Endothelial cell of umbilical vein (primary cell): Measurements from ENCODE around the gene PSMB3. TPM values are rescaled to one million over a fixed set of nuclear protein-coding genes. Genes with fewer than 3 reads are reported as not detected.
A peak's percentile ranks its signal among the peaks of the same experiment; 100 is the strongest.

ENCODE experiments used
- BruUV-seq: library from RNA; stranded (reverse); fragments of 400-500 nt; replicated peaks from 2 replicates; lab custom pipeline; 2021; lab: Mats Ljungman, UMichigan
- CTCF ChIA-PET: fragments of 300-600, 350-600 bp; sonication (Branson Sonifier 250); formaldehyde crosslinking; loops from one replicate; lab custom pipeline; 2021; ENCODE audit warnings: antibody characterized with exemption, inconsistent platforms; lab: Charles Lee
- POLR2A ChIA-PET: fragments of 300-600, 350-600 bp; sonication (Branson Sonifier 250); formaldehyde crosslinking; loops from one replicate; lab custom pipeline; 2021; ENCODE audit warnings: antibody characterized with exemption, inconsistent platforms; lab: Charles Lee
- DNase-seq: peaks from one replicate; pipeline ENCODE4 v3.0.0-alpha.2; 2011; ENCODE audit warnings: low read depth, low spot score
- FAIRE-seq: peaks from 2 replicates; lab custom pipeline; 2011; peaks lifted over from hg19 to GRCh38; lab: Jason Lieb, UNC
- H2AFZ ChIP-seq: 2 replicates; pipeline ENCODE4 v1.6.0; 2012; ENCODE audit warnings: low read depth, low read length, control low read depth, inconsistent platforms
- H3K27ac ChIP-seq: 2 replicates; pipeline ENCODE4 v1.5.1; 2011; ENCODE audit warnings: low read depth, mild to moderate bottlenecking, control low read depth, low read length, moderate library complexity; ENCODE audit not compliant: insufficient read depth
- H3K27me3 ChIP-seq, 2 experiments: 2 replicates each; pipeline versions ENCODE4 v1.6.0 to v1.6.1; 2011; ENCODE audit warnings: low read length in 2 of 2, mixed read lengths in 1 of 2; ENCODE audit not compliant: control insufficient read depth in 2 of 2, insufficient read depth in 2 of 2
- H3K36me3 ChIP-seq, 2 experiments: 2 replicates in 1 of 2; 3 replicates in 1 of 2; pipeline ENCODE4 v1.5.1; 2011; ENCODE audit warnings: low read length in 2 of 2, mild to moderate bottlenecking in 1 of 2, moderate library complexity in 1 of 2; ENCODE audit not compliant: control insufficient read depth in 2 of 2, insufficient read depth in 2 of 2; ENCODE audit errors: extremely low read depth in 1 of 2
- H3K4me1 ChIP-seq: 3 replicates; pipeline ENCODE4 v1.5.1; 2011; ENCODE audit warnings: mild to moderate bottlenecking, low read length; ENCODE audit not compliant: control insufficient read depth, insufficient read depth; ENCODE audit errors: extremely low read depth
- H3K4me2 ChIP-seq: 2 replicates; pipeline ENCODE4 v1.6.1; 2011; ENCODE audit warnings: low read length, control low read depth, mixed read lengths; ENCODE audit not compliant: insufficient read depth
- H3K4me3 ChIP-seq, 3 experiments: fragments of 200-600 bp in 1 of 3; sonication (generic), shearing (Covaris generic) in 1 of 3; replicated peaks in 1 of 3; 2 replicates each; pipeline ENCODE4 v1.5.1; 2011 to 2016; ENCODE audit warnings: control low read depth in 3 of 3, low read length in 3 of 3, mild to moderate bottlenecking in 2 of 3, inconsistent platforms in 1 of 3, low read depth in 1 of 3, moderate library complexity in 1 of 3; ENCODE audit not compliant: insufficient read depth in 1 of 3
- H3K79me2 ChIP-seq: 2 replicates; pipeline ENCODE4 v1.6.0; 2012; ENCODE audit warnings: low read length, inconsistent platforms; ENCODE audit not compliant: control insufficient read depth, insufficient read depth
- H3K9ac ChIP-seq: replicated peaks from 2 replicates; pipeline ENCODE3; 2011; ENCODE audit warnings: low read length, control low read depth; ENCODE audit not compliant: insufficient read depth; ENCODE audit errors: extremely low read depth
- H3K9me1 ChIP-seq: replicated peaks from 3 replicates; pipeline ENCODE4 v1.6.0; 2011; ENCODE audit warnings: mild to moderate bottlenecking, low read length; ENCODE audit not compliant: control insufficient read depth, insufficient read depth; ENCODE audit errors: extremely low read depth
- H3K9me3 ChIP-seq: replicated peaks from 2 replicates; pipeline ENCODE4 v1.5.1; 2012; ENCODE audit warnings: low read length, inconsistent platforms; ENCODE audit not compliant: control insufficient read depth, insufficient read depth
- H4K20me1 ChIP-seq: replicated peaks from 2 replicates; pipeline ENCODE3; 2011; ENCODE audit warnings: mild to moderate bottlenecking, low read length; ENCODE audit not compliant: control insufficient read depth, insufficient read depth; ENCODE audit errors: extremely low read depth
- CTCF ChIP-seq, 2 donors: IDR thresholded peaks; 1 replicate in 1 of 2; 2 replicates in 1 of 2; pipeline ENCODE4 v1.5.1; 2011; ENCODE audit warnings: low read length in 2 of 2, mild to moderate bottlenecking in 2 of 2, moderate library complexity in 2 of 2, control low read depth in 1 of 2, inconsistent platforms in 1 of 2, low read depth in 1 of 2; ENCODE audit not compliant: insufficient read depth in 1 of 2; ENCODE audit errors: extremely low read depth in 1 of 2
- EZH2 ChIP-seq: IDR thresholded peaks from 2 replicates; pipeline ENCODE4 v1.6.1; 2012; ENCODE audit warnings: borderline replicate concordance, low read depth, mild to moderate bottlenecking, moderate library complexity, low read length, inconsistent platforms; ENCODE audit not compliant: severe bottlenecking
- FOS ChIP-seq: IDR thresholded peaks from 2 replicates; pipeline ENCODE4 v1.6.1; 2011; ENCODE audit warnings: mild to moderate bottlenecking, low read length, moderate library complexity, borderline replicate concordance; ENCODE audit not compliant: insufficient read depth
- GATA2 ChIP-seq: IDR thresholded peaks from 2 replicates; pipeline ENCODE4 v1.7.0; 2011; ENCODE audit warnings: low read depth, mild to moderate bottlenecking, moderate library complexity, mixed read lengths, low read length; ENCODE audit not compliant: insufficient read length, insufficient read depth
- JUN ChIP-seq: IDR thresholded peaks from 2 replicates; pipeline ENCODE4 v1.6.1; 2011; ENCODE audit warnings: borderline replicate concordance, low read depth; ENCODE audit not compliant: insufficient read length, insufficient read depth
- MAX ChIP-seq: IDR thresholded peaks from 2 replicates; pipeline ENCODE4 v1.6.1; 2011; ENCODE audit not compliant: insufficient read depth, insufficient read length
- MYC ChIP-seq: IDR thresholded peaks from one replicate; pipeline ENCODE4 v1.6.1; 2011; ENCODE audit warnings: mild to moderate bottlenecking, low read depth, low read length
- POLR2A ChIP-seq: IDR thresholded peaks from 2 replicates; pipeline ENCODE4 v1.6.1; 2012; ENCODE audit warnings: low read depth, mild to moderate bottlenecking, control low read depth, low read length
- POLR2AphosphoS5 ChIP-seq: IDR thresholded peaks from 2 replicates; pipeline ENCODE4 v1.6.1; 2012; ENCODE audit warnings: low read depth, mild to moderate bottlenecking, control low read depth, low read length, moderate library complexity; ENCODE audit not compliant: insufficient read depth
- dilution Hi-C: fragments of 300-500 bp; cut with MboI; formaldehyde crosslinking; loops from one replicate; pipeline ENCODE4 v1.15.0; 2019; ENCODE audit warnings: low sequenced_read_pairs; ENCODE audit not compliant: extremely low pct_ligation_motif_present
- intact Hi-C: fragments of 100-400 bp; cut with micrococcal nuclease; formaldehyde crosslinking; loops from one replicate; pipeline ENCODE4 v1.10.0; 2022
- polyA plus RNA-seq, 4 experiments: library from polyadenylated mRNA; depleted of rRNA in 3 of 4; stranded (reverse) in 3 of 4; unstranded in 1 of 4; fragments of >200 nt; gene quantifications; 2 replicates each; pipeline versions ENCODE4 v1.2.1 to v1.2.3, GENCODE V29; 2011 to 2012; ENCODE audit warnings: missing spikeins in 1 of 4
- total RNA-seq: library from RNA; stranded (reverse); gene quantifications from 2 replicates; pipeline ENCODE4 v1.2.3, GENCODE V29; 2021

The PSMB3 gene
- total and polyA plus RNA-seq, 2 donors (not counting 3 experiments of a cell fraction or from before 2014, with no cell fraction given), result 213 to 685 TPM

DNA sequence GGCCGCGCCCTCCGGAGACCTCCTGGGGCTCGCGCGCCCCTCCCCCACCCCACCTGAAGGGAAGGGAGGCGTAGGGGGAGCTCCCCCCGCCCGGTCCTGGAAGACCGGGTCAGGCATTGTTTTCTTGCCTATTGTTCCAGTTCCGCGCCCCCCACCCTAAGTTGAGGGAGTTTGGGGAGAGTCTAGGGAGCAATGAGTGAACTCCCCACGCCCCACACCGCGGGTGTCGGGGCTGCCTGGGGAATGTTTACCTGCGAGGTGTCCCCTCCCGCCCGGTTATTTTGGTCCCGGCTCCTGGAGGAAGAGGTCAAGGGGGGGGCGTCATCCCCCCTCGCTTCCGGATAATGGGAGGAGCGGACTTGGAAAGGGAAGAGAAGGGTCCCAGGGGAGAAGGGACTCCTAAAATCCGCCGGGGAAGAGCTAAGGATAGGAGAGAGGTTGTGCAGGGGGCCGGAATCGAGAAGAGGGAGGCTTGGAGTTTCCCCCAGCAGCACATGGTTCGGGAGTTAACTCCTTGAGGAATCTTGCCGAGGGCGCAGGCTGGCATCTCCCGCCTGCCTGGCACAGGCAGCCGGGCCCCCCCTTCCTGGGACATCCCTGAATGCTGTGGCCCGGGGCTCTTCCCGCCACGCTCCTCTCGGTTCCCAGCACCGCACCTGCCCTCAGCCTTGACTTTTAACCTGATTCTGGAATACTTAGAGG, 46.6 kb upstream of the PSMB3 start:
- Histone ChIP-seq H3K36me3 (peaks cover 0 to 14% of the 10 kb centered on the region in 2 experiments), H3K4me2 (peak overlapping the region; percentile 62), H3K9ac (peak overlapping the region; percentile 50), H3K79me2 (peaks cover 16% of the 10 kb centered on the region), H2AFZ (peak overlapping the region; percentile 26), H3K4me3 (peak overlapping the region; percentile 51 to 87 (median 81)), H3K9me1 (no peaks in the 10 kb centered on the region), H4K20me1 (no peaks in the 10 kb centered on the region), H3K27ac (no peak overlapping the region), H3K9me3 (no peaks in the 10 kb centered on the region), H3K4me1 (peaks cover 40% of the 10 kb centered on the region), H3K27me3 (no peaks in the 10 kb centered on the region)
- no peak for TF ChIP-seq FOS
- peak; percentile 25 for TF ChIP-seq MAX
- no peak for TF ChIP-seq POLR2AphosphoS5
- intact Hi-C loops, result loop anchor here (1.0 kb wide), 1 partner anchor 29 kb away; no protein-coding TSS in a partner anchor
- no peak for FAIRE-seq
- no TSS peak for BruUV-seq
- peak; percentile 24 for DNase-seq
- dilution Hi-C loops, result no loop called here
- POLR2A ChIA-PET, result interaction anchor here (0.7 to 1.5 kb wide), 2 partner anchors 18 to 29 kb away, joined by 3 to 5 read pairs; no protein-coding TSS in a partner anchor
- CTCF ChIA-PET, result interaction anchor here (1.0 to 3.8 kb wide), 8 partner anchors 9 to 31 kb away, joined by 3 to 39 read pairs (median 6); partner anchors contain the start of gene CISD3

GRCh38 chr17:38706505-38707216, 45.9 kb upstream of the PSMB3 start:
- TF ChIP-seq JUN, result no peak
- TF ChIP-seq POLR2AphosphoS5, result no peak
- TF ChIP-seq FOS, result no peak
- no peak for TF ChIP-seq EZH2
- TF ChIP-seq MYC, result no peak
- TF ChIP-seq MAX, result no peak
- no peak for TF ChIP-seq GATA2
- TF ChIP-seq POLR2A, result no peak
- no peak for TF ChIP-seq CTCF (IDR thresholded peaks at IDR 0.05; ENCODE audit: extremely low read depth in 1 of 2, insufficient read depth in 1 of 2, low read depth in 1 of 2, low read length in 2 of 2)
- Histone ChIP-seq H3K36me3 (peaks cover 0 to 14% of the 10 kb centered on the region in 2 experiments), H4K20me1 (no peaks in the 10 kb centered on the region), H3K9me1 (no peaks in the 10 kb centered on the region), H3K4me2 (peak overlapping the region; percentile 62), H3K27ac (no peak overlapping the region), H3K9me3 (no peaks in the 10 kb centered on the region), H3K4me1 (peaks cover 37% of the 10 kb centered on the region), H2AFZ (peak overlapping the region; percentile 26), H3K9ac (peak overlapping the region; percentile 50), H3K4me3 (peak overlapping the region; percentile 51 to 87 (median 81)), H3K27me3 (no peaks in the 10 kb centered on the region), H3K79me2 (peaks cover 16% of the 10 kb centered on the region)
- peak; percentile 27 for DNase-seq
- no TSS peak for BruUV-seq
- intact Hi-C loops, result loop anchor here (1.0 kb wide), 1 partner anchor 29 kb away; no protein-coding TSS in a partner anchor
- POLR2A ChIA-PET, result no interaction called here
- CTCF ChIA-PET, result interaction anchor here (1.0 to 3.8 kb wide), 7 partner anchors 10 to 31 kb away, joined by 3 to 39 read pairs (median 8); partner anchors contain the start of gene CISD3
- dilution Hi-C loops, result no loop called here
- FAIRE-seq, result no peak
